ELF-1 (cell line): ENCODE data around the gene RPL6.
"Not testable (repeated sequence)": the region's sequence is repeated elsewhere in the genome, so short reads cannot be mapped to it uniquely, and the experiment has no call there.

Experiments used
- DNase-seq: peaks from one replicate; pipeline ENCODE4 v3.0.0-alpha.2; 2016; ENCODE audit warnings: low read depth, low spot score

RPL6 gene

DNA sequence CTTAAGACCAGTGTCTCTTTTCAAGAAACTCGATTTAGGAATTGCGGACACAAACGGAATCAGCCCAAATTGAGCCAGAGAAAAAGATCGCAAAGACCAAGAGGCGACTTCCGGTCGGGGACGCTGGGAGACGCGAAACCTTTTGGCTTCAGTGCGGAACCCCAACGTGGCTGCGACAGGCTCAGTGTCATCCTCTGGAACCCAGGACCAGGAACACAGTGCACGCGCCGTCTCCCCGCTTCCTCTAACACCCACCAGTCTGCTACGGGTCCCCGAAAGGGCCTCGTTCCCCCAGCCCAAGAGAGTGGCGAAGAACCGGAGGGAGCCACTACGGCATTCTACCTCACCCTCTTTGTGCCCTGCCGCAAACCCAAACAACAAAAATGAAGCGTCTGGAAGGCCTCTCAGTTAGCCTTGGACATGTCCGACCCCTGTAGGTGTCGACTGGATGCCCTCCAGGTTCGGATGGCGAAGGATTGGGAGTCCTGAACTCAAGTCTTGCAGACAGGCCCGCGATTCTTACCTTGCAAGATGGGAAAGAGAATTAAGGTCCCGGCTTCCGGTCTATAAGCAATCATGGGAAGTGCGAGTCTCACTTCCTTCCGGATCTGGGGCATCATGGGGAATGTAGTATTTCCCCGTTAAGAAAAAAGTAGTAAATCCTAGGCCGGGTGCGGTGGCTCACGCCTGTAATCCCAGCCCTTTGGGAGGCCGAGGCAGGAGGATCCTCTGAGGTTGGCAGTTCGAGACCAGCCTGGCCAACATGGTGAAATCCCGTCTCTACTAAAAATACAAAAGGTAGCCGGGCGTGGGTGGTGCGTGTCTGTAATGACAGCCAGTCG, at the start of gene RPL6:
RPL6 (minus strand) TSS at position 542 of the 842 bp plus-strand sequence. CDS start 949 bp downstream, outside the sequence.
- DNase-seq = peak; percentile 91

DNA sequence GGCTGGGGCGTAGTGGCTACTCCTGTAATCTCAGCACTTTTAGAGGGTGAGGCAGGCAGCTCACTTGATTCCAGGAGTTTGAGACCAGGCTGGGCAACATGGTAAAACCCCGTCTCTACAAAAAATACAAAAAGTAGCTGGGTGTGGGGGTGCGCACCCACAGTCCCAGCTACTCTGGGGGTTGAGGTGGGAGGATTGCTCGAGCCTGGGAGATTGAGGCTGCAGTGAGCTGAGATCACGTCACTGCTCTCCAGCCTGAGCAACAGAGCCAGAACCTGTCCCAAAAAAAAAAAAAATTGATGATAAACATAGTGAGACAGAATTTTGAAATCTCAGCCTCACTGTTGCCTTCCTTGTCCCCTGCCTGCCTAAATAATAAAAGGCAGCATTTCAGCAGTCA, 49.3 kb upstream of the RPL6 start:
- DNase-seq = no peak

DNA sequence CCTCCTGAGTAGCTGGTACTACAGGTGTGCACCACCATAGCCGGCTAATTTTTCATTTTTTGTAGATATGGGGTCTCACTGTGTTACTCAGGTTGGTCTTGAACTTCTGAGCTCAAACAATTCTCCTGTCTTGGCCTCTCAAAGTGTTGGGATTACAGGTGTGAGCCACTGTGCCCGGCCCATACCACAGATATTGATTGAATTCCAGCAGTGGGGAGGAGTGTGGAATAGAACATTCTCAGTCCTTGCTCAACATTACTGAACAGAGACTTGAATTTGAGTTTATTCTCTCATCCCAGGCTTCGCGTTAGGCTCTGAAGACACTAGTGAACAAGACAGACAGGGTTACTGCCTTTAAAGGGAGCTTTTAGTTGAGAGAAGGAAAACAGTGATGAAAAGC, 48.9 kb upstream of the RPL6 start:
- DNase-seq = no peak

DNA sequence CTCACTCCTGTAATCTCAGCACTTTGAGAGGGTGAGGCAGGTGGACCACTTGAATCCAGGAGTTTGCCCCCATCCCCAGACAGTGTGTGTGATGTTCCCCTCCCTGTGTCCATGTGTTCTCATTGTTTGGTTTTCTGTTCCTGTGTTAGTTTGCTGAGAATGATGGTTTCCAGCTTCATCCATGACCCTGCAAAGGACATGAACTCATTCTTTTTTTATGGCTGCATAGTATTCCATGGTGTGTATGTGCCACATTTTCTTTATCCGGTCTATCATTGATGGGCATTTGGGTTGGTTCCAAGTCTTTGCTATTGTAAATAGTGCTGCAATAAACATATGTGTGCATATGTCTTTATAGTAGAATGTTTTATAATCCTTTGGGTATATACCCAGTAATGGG, 47.7 kb upstream of the RPL6 start:
- not testable (repeated sequence) for DNase-seq

DNA sequence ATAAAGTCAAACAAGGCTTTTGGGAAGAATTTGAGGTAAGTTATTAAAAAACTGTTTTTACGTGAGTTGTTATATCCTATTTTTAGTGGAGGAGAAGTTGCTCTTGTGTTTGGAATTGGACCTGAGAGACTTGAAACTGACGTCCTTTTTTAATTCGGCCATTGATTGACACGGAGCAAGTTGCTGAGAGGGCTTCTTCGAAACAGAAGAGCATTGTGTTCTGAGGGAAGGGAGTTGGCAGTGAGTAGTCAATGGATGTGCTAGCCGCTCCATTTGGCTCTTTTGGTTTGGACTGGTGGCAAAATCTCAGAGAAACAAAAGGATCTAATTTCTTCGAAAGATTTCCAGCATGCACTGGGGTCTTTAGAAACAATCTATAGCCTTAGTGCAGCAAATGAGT, 46.6 kb upstream of the RPL6 start:
- DNase-seq = no peak

DNA sequence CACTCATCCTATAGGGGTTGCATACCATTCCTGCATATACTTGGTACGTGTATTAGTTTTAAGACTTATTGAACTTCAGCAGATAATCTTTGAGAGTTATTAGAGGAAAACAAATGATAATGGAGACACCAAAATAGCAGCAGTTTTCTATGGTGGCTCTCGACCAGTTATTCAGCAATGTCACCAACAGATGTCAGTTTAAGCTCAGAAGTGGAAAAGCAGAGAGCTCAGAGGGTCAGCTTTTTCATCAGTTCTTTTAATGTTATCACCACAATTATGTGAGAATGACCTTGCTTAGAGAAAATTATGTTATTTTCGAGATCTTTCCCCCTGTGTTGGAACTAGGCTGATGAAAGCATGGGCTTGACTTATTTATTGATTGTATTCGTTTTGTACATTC, 41.3 kb upstream of the RPL6 start:
- DNase-seq = no peak

DNA sequence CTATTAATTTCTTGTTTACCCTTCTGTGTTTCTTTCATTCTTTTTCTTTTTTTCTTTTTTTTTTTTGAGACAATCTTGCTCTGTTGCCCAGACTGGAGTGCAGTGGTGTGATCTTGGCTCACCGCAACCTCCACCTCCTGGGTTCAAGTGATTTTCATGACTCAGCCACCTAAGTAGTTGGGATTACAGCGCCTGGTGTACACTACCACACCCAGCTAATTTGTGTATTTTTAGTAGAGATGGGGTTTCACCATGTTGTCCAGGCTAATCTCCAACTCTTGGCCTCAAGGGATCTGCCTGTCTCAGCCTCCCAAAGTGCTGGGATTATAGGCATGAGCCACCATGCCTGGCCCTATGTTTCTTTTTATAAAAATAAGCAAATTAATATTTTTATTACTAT, 38.8 kb upstream of the RPL6 start:
- not testable (repeated sequence) for DNase-seq

DNA sequence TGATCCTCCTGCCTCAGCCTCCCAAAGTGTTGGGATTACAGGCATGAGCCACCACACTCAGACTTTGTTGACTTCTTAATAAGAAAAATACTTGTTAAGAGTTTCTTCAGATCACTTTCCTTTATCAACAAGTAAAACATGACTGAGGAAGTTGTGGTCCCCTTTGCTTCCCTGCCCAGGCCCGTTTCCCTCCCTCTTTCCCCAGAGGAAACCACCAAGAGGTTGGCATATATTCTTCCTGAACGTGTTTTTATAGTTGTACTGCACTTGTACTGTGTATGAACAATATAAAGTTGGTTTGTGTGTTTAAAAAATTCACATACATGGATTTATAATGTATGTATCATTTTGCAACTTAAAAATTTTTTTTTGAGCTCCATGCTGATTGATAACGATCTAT, 37.7 kb upstream of the RPL6 start:
- no peak for DNase-seq

DNA sequence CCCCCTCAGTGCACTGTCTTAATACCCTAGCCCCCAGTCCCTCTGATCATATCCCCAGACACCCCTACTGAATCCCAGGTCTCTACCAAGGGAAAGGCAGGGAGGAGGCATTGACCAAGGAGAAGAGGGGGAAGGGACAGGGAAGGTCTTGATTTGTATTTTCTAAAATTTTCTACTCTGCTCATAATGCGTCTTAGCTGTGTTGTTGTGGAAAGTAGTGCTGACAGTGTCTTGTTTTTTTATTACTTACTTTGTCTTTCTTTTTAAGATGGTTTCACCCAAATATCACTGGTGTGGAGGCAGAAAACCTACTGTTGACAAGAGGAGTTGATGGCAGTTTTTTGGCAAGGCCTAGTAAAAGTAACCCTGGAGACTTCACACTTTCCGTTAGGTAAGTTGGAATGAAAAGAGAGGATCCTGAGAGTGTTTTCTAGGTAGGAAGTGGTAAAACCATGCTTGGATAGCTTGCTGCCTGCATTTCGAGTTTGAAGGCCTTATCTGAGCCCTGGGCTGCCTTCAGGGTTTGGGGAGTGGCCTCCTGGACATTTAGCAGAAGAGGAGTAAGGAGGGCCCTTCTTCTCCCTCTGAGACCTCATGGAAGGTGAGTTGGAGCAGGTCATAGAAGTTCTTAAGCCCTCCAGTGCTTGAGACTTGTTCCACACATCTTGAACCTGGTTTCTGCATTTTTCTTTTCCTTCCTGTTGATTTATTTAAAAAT, 36.8 kb upstream of the RPL6 start:
- DNase-seq = no peak

DNA sequence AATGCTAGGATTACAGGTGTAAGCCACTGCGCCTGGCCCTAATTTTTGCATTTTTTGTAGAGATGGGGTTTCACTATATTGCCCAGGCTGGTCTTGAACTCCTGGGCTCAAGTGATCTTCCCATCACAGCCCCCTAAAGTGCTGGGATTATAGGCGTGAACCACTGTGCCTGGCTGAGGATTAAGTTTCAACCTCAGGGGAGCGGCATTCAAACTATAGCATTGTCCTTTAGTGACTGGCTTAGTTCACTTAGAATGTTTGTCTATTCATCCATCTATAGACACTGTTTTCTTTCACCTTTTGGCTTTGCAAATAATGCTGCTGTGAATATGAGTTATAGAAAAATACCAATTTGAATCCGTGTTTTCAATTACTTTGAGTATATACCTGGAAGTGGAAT, 34.5 kb upstream of the RPL6 start:
- DNase-seq = no peak

DNA sequence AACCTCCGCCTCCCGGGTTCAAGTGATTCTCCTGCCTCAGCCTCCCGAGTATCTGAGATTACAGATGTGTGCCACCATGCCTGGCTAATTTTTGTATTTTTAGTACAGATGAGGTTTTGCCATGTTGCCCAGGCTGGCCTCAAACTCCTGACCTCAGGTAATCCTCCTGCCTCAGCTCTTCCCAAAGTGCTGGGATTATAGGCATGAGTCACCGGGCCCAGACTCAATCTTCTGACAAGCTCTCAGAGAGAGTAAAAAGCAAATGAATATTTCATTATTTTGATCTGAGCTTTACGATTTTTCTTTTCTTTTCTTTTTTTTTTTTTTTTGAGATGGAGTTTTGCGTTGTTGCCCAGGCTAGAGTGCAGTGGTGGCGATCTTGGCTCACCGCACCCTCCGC, 31.2 kb upstream of the RPL6 start:
- not testable (repeated sequence) for DNase-seq

DNA sequence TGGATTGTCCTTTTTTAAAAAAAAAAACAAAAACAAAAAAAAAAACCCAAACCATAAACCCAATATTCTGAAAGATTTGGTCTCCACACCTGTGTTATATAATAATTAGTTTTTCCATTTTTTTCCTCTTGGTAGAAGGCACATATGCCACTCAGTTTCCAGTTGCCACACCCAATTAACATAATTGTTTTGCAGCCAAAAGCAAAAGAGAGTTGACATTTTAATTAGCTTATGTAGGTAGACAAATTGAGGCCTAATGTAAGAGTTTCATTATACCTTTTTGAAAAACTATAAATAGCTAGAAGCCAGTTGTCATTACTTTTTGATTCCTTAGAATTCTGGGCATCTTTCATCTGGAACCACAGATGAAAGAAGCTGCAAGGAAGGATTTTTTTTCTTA, 30.4 kb upstream of the RPL6 start:
- no peak for DNase-seq

DNA sequence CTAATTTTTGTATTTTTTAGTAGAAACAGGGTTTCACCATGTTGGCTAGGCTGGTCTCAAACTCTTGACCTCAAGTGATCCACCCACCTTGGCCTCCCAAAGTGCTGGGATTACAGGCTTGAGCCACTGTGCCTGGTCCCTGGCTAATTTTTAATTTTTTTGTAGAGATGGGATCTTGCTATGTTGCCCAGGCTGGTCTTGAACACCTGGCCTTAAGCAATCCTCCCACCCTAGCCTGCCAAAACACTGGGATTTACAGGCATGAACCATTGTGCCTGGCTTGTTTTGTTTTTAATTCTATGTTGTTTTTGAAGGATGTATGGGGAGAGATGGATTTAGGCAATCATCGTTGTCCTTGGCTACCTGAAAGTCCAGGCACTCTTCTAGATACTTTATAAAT, 29.2 kb upstream of the RPL6 start:
- not testable (repeated sequence) for DNase-seq

DNA sequence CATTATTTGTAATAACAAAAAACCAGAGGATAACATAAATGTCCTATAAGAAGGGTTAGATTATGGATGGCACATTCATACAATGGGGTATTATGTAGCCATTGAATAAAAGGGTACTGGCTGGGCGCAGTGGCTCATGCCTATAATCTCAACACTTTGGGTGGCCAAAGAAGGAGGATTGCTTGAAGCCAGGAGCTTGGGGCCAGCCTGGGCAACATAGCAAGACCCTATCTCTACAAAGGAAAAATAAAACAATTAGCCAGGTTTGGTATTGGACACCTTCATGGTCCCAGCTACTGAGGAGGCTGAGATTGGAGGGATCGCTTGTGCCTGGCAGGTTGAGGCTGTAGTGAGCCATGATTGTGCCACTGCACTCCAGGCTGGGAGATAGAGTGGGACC, 24.1 kb upstream of the RPL6 start:
- DNase-seq = no peak

DNA sequence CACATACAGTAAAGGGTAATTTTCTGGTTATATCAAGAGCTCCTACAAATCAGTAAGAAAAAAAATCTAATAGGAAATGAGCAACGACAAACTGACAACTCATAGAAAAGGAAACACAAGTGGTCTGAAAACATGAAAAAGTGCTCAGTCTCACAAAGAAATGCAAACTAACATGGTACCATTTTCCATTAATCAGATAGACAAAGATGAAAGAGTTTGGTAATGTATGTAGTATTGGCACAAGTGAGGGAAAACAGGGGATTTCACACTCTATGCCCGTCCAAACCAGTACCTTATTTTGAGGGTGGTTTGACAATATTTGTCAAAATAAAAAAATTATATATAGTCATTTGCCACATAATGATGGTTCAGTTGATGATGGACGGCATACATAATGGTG, 22.6 kb upstream of the RPL6 start:
- no peak for DNase-seq

DNA sequence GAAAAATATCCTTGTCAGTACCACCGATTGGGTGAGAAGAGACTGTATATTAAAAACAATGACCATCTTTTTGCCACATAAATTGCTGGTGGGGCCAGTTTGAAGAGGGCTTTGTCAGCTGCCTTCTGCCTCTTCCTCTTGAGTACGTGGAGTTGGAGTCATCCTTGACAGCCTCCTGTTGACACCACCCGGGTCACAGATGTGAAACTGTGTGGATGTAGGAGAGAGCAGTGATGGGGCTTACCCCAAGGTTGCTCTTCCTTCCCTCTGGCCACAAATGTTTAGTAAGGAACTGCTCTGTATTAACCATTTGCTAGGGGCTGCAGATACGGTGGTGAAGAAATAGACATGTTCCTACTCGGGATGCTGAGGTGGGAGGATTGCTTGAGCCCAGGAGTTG, 21.5 kb upstream of the RPL6 start:
- no peak for DNase-seq

DNA sequence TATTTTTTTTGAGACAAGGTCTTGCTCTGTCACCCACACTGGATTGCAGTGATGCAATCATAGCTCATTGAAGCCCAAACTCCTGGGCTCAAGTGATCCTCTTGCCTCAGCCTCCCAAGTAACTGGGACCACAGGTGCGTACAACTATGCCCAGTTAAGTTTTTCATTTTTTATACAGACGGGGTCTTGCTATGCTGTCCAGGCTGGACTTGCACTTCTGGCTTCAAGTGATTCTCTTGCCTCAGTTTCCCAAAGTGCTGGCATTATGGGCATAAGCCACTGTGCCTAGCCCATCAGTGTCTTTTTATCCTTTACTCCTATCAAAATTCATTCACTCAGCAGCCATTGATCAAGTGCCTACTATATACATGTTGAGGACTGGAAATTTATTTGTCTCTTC, 18.4 kb upstream of the RPL6 start:
- DNase-seq = no peak

DNA sequence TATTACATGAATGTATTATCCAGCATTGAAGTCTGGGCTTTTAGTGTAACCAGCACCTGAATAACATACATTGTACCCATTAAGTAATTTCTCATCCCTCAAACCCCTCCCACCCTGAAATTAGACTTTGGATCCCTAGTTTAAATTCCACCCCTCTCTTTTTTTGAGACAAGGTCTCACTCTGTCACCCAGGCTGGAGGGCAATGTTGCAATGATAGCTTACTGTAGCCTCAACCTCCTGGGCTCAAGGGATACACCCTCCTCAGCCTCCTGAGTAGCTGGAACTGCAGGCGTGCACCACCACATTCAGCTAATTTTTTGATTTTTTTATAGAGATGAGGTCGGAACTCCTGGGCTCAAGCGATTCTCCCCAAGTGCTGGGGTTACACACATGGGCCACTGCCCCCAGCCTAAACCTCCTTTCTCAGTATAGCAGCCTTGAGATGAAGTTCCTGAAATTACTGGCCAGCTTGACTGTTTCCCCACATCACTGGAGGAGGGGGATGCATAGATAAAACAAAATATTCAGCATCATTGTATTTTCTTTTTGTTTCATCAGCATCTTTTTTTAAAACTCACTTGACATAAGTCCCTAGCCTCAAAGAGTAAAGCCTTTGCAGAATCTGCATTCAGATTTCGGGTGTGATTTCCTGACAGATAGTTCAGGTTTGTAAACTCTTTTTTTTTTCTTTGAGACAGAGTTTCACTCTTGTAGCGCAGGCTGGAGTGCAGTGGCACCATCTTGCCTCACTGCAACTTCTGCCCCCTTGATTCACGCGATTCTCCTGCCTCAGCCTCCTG, 16.4 kb upstream of the RPL6 start:
- no peak for DNase-seq

DNA sequence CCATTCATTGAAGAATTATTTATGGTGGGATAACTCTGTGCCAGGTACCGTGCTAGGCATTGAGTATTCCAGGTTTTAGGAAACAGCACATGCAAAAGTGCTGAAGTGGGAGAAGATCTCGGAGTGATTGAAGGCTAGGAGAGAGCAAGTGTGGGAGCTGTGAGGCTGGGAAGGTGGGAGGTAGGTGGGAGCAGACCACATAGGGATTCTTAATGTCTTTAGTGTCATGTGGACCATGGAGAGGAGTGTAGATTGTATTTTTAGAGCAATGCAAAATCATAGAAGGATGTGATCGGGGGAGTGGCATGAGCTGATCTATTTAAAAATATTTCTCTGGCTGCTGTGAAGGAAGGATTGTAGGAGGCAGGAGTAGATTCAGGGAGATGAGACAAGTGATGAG, 14.7 kb upstream of the RPL6 start:
- no peak for DNase-seq

DNA sequence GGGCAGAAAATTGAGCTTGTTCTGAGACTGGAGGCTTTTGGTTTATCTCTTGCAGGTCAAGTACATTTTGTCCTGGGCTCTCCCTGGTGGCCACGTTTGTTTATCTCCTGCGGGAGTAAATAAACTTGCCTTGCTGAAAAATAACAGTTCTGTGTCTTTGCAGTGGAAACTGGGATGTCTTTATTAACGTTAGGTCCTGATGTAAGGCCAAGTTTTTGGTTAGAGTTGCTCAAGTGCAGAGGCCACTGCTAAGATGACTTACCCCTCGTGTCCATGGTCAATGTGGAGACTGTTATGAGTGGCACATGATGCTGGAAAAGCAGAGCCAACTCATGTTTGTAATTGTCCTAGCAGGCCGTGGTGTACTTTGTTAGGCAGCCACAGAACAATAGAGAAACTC, 13.1 kb upstream of the RPL6 start:
- no peak for DNase-seq

DNA sequence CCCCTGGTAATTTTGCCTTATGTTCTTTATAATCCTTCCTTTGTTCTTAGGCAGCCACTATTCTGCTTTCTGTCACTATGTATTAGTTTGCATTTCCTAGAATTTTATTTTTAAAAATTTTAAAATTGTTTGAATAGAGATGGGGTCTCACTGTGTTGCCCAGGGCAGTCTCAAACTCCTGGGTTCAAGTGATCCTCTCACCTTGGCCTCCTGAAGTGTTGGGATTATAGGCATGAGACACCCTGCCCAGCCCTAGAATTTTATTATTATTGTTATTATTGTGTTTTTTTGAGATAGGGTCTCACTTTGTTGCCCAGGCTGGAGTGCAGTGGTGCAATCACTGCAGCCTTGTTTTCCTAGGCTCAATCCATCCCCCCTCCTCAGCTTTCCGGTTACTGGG, 12.0 kb upstream of the RPL6 start:
- DNase-seq = no peak

DNA sequence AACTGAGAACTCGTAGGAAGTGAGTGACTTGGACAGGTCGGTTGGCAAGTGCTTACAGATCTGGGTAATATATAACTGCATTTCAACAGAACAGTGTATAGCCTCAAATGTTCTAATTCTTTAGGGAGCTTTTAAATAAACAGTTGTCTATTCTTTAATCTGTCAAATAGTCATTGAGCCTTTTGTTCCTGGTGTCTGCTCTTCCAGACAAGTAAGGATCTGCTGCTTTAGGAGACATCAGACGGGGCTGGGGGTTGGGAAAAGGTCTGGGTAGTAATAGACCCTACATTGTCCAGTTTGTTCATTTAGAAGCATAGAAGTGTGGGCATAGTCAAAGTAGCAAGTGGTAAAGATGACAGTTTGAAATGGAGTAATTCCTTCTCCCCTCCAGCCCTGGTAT, 11.3 kb upstream of the RPL6 start:
- DNase-seq = no peak
